Memory B cell (primary cell): ENCODE results near the gene DNM1.

Source experiments
- ATAC-seq: fragments of 150-1000 bp; cut with Tn5 transposase; 2 replicates; pipeline ENCODE4 v1.10.0; 2021; ENCODE audit warnings: low read depth, mild to moderate bottlenecking, moderate library complexity
- DNase-seq, 2 donors: peaks; one replicate each; pipeline ENCODE4 v3.0.0; 2022; ENCODE audit warnings: low spot score in 2 of 2
- H3K27ac Mint-ChIP-seq: one replicate; pipeline ENCODE4 v1.8.0; 2022; ENCODE audit warnings: mild to moderate bottlenecking, moderate library complexity, mixed read lengths
- H3K27me3 Mint-ChIP-seq: one replicate; pipeline ENCODE4 v1.8.0; 2022; ENCODE audit warnings: mixed read lengths
- H3K36me3 Mint-ChIP-seq: one replicate; pipeline ENCODE4 v1.8.0; 2022; ENCODE audit warnings: mild to moderate bottlenecking, mixed read lengths
- H3K4me1 Mint-ChIP-seq: one replicate; pipeline ENCODE4 v1.8.0; 2022; ENCODE audit warnings: mixed read lengths
- H3K4me3 Mint-ChIP-seq: one replicate; pipeline ENCODE4 v1.8.0; 2022; ENCODE audit warnings: mild to moderate bottlenecking, moderate library complexity, mixed read lengths
- H3K9me3 Mint-ChIP-seq: one replicate; pipeline ENCODE4 v1.8.0; 2022; ENCODE audit warnings: mixed read lengths

The DNM1 gene

DNA sequence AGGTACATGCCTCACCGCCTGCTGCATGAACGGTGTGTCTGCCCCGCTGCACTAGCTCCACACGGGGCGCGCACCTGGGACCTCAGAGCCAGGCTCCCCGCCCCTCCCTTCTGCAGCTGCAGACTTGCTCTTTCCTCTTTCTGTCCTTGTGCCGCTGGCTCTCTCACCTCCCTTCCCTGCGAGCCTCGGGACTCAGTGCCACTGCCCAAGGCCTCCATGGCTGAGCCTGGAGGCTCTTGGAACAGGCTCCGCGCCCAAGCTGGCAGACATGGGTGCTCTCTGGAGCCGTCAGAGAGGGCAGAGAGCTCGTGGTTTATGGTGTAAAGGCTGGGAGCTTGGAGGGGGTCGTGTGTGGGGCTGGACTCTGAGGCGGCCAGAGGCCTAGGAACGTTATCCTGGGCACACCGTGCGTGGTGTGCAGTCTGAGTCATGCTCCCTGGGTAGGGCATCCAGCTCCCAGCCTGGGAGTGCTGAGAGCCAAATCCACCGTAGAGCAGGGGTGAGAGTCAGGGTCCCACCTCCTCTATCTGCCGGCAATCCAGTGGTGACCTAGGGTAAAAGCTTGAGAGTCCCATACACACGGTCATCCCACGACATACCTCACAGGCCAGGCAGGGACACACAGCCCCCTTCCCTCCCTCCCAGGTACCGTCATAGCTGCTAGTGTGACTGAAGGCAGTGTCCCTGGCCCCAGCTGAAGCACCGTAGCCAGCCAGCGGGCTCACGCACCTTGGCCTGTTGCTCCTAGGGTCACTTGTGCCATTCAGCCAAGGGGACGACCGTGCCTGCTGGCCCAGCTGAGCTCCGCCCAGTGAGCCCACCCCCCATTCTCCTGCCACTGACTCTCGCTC is 50.2 kb downstream of the DNM1 start:
- no peak overlapping the region for H3K4me3 Mint-ChIP-seq
- H3K27ac Mint-ChIP-seq = no peak overlapping the region
- DNase-seq = peak in 1 of 2 donors; percentile 47
- H3K4me1 Mint-ChIP-seq = peaks cover 26% of the 10 kb centered on the region
- no peaks in the 10 kb centered on the region for H3K9me3 Mint-ChIP-seq
- peak; percentile 34 for ATAC-seq
- H3K36me3 Mint-ChIP-seq = peaks cover 6% of the 10 kb centered on the region
- H3K27me3 Mint-ChIP-seq = peaks cover 6% of the 10 kb centered on the region

DNA sequence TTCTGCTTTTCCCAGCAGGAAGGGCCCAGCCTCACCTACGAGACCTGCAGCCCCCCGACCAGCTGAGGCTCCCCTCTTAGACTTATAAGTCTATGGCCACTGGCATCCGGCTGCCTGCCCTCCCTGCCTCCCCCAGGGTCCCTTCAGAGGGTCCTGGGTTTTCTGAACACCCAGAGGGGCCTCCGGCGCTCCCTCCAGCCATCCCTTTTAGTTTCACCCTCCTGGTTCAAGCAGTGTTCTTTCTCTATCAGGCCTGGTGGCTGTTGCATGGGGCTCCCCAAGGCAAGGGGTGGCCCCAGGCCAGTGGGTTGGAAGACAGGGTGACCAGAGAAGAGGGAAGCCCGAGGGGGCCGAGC is 50.8 kb downstream of the DNM1 start:
- ATAC-seq = no peak
- no peak overlapping the region for H3K27ac Mint-ChIP-seq
- H3K36me3 Mint-ChIP-seq = peaks cover 9% of the 10 kb centered on the region
- peaks cover 6% of the 10 kb centered on the region for H3K27me3 Mint-ChIP-seq
- no peaks in the 10 kb centered on the region for H3K9me3 Mint-ChIP-seq
- peaks cover 26% of the 10 kb centered on the region for H3K4me1 Mint-ChIP-seq
- no peak for DNase-seq
- H3K4me3 Mint-ChIP-seq = no peak overlapping the region

DNA sequence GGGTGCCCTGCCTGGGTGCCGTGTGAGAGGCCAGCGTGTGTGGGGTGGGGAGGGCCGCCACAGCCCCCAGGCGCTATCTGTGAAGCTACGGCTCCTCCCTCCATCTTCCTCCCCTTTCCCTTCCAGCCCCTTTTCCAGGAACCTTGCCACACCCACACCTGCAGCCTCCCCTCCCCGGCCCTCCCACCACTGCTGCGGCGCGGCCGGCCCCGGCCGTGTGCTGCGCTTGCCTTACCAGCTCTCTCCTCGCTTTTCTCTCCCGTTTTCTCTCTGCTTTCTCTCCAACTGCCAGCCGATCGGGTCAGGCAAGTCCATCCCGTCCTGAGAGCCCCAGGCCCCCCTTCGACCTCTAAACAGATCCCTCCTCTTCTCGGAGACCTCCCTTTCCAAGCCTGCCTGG is 51.2 kb downstream of the DNM1 start:
- DNase-seq = no peak
- peaks cover 11% of the 10 kb centered on the region for H3K36me3 Mint-ChIP-seq
- no peak overlapping the region for H3K27ac Mint-ChIP-seq
- H3K9me3 Mint-ChIP-seq = no peaks in the 10 kb centered on the region
- no peak overlapping the region for H3K4me3 Mint-ChIP-seq
- H3K4me1 Mint-ChIP-seq = peaks cover 26% of the 10 kb centered on the region
- no peak for ATAC-seq
- H3K27me3 Mint-ChIP-seq = peaks cover 6% of the 10 kb centered on the region

DNA sequence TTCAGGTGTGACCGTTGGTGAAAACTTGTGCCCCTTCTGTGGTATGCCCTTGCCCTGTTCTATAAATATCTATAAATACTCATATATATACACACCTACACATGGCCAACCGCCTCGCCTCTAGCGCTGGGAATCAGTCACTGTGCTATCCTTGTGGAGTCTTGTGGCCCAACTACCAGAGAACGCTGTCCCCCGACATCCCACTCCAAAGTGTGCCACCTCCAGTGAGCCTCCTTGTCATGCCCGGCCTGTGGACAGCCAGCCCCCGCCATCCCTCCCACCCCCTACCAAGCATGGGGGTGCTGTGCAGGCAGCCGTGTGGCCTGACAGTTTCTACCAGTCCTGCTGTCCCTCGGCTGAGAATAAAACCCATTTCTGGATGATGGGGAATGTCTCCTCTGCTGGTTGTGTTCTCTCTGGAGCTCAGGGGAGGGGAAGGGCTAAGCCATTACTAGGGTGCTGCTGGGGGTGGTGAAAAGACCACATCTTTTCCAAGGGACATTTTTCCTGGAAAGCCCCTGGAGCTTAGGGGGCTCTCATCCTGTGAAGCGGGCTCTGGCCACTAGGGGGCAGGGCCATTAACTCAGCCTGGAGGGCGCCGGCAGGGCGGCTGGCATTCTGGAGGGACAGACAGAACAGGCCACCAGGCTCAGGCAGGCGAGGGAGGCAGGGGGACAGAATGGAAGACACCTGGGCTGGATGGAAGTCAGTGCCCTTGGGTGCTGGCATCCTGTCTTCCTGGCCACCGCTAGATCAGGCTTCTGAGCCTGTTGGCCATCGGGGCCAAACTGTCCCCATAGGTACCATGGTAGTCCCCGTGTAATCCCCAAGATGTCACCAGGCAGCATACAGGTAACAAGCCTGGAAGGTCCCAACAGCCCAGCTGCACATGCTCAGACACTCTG is 51.9 kb downstream of the DNM1 start:
- H3K4me3 Mint-ChIP-seq = no peak overlapping the region
- DNase-seq = peak; percentile 40 to 67
- ATAC-seq = no peak
- peaks cover 22% of the 10 kb centered on the region for H3K4me1 Mint-ChIP-seq
- H3K27ac Mint-ChIP-seq = no peak overlapping the region
- H3K36me3 Mint-ChIP-seq = peaks cover 13% of the 10 kb centered on the region
- peaks cover 6% of the 10 kb centered on the region for H3K27me3 Mint-ChIP-seq
- no peaks in the 10 kb centered on the region for H3K9me3 Mint-ChIP-seq

DNA sequence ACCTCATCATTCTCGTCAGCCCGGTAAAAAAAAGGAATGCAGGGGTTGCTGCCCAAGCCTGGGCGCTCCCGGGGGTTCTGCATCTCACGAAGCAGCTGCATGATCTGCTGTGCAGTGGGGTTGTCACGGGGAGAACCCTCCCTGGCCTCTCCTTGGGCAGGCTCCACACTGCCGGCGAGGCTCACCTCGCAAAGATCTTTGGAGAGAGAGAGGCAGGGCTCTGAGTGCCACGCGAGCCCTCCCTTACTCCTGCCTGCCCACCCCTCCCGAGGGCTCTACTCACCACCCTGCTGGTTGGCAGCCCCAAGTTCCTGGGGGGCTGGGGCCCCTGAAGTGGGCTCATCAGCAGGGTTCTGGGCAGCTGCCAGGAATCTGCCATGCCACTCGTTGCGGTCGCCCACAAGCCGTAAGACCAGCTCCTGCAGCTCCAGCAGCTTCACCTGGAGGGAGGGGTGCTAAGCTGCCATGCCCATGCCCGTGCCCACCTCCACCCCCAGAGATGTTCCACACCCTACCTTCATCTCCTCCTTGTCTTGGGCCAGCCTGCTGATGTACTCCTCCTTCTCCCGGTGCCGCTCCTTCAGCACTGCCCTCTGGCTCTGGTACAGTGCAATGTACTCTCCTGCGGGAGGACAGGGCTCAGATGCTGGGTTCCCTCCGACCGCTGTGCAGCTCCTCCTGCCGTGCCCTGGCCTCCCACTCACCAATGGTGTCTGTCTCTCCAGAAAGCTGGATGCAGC is 54.1 kb downstream of the DNM1 start:
- ATAC-seq = no peak
- peaks cover 25% of the 10 kb centered on the region for H3K36me3 Mint-ChIP-seq

DNA sequence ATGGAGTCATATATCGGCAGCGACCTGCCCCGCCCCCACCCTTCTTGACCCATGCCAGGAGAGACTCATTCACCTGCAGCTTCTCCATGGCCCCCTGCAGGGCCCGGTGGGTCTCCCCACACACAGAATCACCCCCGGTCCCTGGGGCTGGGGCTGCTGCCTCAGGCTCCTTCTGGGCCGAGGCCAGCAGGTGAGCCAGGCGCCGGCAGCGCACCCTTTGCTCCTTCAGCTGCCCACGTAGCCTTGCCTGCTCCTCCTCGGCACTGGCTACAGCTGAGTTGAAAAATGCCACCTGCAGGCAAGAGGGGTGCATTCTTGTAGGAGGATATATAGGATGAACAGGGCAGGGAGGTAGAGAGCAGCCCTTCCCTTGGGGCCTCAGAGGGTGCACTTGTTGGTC is 54.7 kb downstream of the DNM1 start:
- peaks cover 4% of the 10 kb centered on the region for H3K4me1 Mint-ChIP-seq
- no peak overlapping the region for H3K27ac Mint-ChIP-seq
- no peaks in the 10 kb centered on the region for H3K9me3 Mint-ChIP-seq
- no peak overlapping the region for H3K4me3 Mint-ChIP-seq
- DNase-seq = no peak
- no peak for ATAC-seq
- H3K27me3 Mint-ChIP-seq = peaks cover 3% of the 10 kb centered on the region
- H3K36me3 Mint-ChIP-seq = peaks cover 32% of the 10 kb centered on the region

More for the DNA sequence above, 54.1 kb downstream of the DNM1 start:
- H3K4me1 Mint-ChIP-seq = peaks cover 9% of the 10 kb centered on the region
- H3K27ac Mint-ChIP-seq = no peak overlapping the region
- no peaks in the 10 kb centered on the region for H3K9me3 Mint-ChIP-seq
- DNase-seq = no peak
- H3K4me3 Mint-ChIP-seq = no peak overlapping the region
- H3K27me3 Mint-ChIP-seq = peaks cover 4% of the 10 kb centered on the region

DNA sequence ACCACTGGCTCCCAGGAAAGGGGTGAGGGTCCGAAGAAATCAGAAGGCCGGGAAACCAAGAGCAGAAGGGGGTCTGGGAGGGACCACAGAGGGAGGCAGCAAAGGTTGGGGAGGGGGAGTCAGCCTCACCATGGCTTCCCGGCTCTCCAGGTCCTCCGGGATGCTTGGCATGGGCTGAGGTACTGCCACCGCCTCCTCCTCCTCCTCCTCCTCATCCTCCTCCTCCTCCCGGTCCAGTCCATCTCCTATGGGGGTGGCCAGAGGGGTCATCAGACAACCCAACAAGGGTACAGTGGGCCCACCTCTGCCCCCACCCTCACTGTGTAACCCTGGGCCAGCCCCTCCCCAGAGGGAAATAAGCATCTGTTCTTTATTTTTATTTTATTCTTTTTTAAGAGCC is 55.1 kb downstream of the DNM1 start:
- DNase-seq (no peak), ATAC-seq (no peak)
- no peak overlapping the region for H3K4me3 Mint-ChIP-seq
- H3K36me3 Mint-ChIP-seq = peaks cover 32% of the 10 kb centered on the region
- H3K4me1 Mint-ChIP-seq = no peaks in the 10 kb centered on the region
- H3K9me3 Mint-ChIP-seq = no peaks in the 10 kb centered on the region
- H3K27me3 Mint-ChIP-seq = peaks cover 3% of the 10 kb centered on the region
- no peak overlapping the region for H3K27ac Mint-ChIP-seq

DNA sequence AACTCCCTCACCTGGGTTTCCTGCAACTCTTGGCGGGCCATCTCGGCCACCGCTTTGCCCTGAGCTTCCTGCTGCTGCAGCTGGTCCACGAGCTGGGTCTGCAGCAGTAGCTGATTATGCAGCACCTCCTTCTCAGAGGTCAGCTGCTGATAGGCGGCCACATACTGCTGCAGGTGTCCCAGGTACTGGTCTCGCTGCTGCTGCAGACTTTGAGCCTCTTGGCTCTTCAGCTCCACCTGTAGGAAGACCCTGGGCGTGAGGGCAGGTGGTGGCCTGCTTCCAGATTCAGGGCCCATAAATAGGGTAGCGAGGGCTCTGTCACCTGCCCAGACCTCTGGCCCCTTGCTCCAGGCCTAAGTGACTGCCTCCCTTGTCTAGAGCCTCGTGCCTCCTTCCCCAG is 56.0 kb downstream of the DNM1 start:
- Mint-ChIP-seq H3K9me3 (no peaks in the 10 kb centered on the region), H3K4me1 (no peaks in the 10 kb centered on the region), H3K4me3 (no peak overlapping the region), H3K27me3 (peaks cover 3% of the 10 kb centered on the region), H3K27ac (no peak overlapping the region), H3K36me3 (peaks cover 32% of the 10 kb centered on the region)
- DNase-seq (no peak), ATAC-seq (no peak)

DNA sequence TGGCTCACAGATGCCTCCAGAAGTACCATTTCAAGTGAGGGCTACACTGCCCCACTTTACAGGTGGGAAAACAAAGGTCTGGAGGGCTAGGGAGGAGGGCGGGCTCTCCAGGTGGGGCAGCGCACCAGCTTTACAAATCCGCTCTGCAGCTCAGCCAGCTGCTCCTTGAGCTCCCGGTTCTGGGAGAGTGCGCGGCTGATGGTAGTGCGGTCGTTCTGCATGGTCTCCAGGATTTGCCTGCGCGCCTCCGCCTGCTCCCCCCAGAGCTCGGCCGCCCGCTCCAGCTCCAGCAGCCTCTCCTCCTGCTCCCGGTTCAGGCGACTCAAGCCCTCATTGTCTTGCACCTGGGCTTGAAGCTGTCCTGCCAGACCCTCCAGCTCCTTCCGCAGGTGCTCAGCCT is 57.2 kb downstream of the DNM1 start:
- DNase-seq (no peak), ATAC-seq (no peak)
- Mint-ChIP-seq H3K4me1 (no peaks in the 10 kb centered on the region), H3K27ac (no peak overlapping the region), H3K9me3 (no peaks in the 10 kb centered on the region), H3K27me3 (no peaks in the 10 kb centered on the region), H3K4me3 (no peak overlapping the region), H3K36me3 (peaks cover 34% of the 10 kb centered on the region)

DNA sequence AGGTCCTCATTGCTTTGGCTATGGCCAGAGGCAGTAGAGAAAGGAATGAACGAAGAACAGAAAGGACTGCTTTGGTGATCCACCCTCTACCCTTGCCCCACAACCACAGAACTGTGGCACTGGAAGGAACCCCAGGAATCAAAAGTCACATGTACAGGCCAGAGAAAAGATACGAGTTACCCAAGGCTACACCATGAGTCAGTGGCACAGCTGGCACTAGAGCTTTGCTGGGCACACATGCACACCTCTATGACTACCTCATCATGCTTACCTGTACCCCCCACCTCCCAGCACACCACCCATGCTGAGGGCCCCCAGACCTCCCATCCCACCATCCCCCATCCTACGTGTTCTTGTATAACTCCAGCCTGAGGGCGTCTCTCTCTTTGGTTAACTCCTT is 59.5 kb downstream of the DNM1 start:
- Mint-ChIP-seq H3K27ac (no peak overlapping the region), H3K9me3 (no peaks in the 10 kb centered on the region), H3K4me1 (no peaks in the 10 kb centered on the region), H3K27me3 (no peaks in the 10 kb centered on the region), H3K4me3 (no peak overlapping the region), H3K36me3 (peaks cover 37% of the 10 kb centered on the region)
- DNase-seq (no peak), ATAC-seq (no peak)

DNA sequence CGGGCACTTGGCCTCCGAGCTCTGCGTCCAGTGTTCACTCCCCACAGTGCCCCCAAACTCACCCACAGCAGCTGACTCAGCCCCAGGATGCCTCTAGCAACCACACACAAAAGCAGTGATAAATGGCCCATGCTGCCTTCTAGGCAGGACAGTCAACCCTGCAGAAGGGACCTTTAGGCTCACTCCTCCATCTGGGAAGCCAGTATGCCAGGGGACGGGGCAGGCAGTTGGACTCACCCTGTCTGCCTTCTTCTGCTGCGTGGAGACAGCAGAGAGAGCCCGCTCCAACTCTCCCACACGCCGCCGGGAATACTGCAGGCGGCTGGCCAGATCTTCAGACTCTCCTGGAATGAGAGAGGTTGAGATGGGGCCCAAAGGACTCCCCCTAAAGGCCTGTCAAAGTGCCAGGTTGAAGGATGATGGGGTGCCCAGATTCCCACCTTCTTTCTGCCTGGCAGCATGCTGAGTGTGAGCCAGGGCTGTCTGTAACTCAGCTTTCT is 62.2 kb downstream of the DNM1 start:
- Mint-ChIP-seq H3K27me3 (no peaks in the 10 kb centered on the region), H3K4me1 (no peaks in the 10 kb centered on the region), H3K4me3 (no peak overlapping the region), H3K36me3 (peaks cover 28% of the 10 kb centered on the region), H3K9me3 (no peaks in the 10 kb centered on the region), H3K27ac (no peak overlapping the region)
- ATAC-seq = no peak
- DNase-seq = no peak

DNA sequence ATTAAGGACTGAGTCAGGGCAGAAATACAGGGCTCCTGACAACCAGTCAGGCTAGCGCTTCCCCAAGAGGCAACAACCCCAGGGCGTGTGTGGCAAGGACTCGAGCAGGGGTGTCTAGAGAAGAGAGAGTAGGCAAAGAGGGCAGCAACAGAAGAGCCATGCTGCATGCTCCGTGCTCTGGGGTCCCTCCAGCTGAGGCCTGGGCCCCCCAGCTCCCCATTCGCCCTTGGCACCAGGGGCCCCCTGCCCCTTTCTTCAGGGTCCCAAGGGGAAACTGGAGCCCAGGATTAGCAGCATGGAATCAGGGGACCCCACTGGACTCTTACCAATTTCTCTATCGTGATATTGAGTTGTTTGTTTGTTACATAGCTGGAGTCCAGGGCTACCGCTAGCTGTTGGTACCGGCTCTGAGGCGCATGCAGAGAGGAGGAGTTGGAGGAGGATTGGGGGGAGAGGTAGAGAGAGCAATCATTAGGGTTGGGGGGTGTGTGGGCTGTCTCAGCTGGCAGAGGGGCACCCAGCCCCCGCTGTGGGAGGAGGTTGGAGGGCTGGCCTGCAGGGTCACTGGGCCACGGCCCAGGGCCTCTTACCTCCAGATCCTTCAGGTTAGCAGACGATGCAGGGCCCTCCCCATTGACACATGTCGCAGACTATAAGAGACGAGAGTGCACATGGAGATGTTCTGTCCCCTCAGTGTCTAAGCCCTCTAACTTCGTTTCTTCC is 63.9 kb downstream of the DNM1 start:
- no peaks in the 10 kb centered on the region for H3K27me3 Mint-ChIP-seq
- H3K36me3 Mint-ChIP-seq = peaks cover 22% of the 10 kb centered on the region
- no peaks in the 10 kb centered on the region for H3K9me3 Mint-ChIP-seq
- H3K4me3 Mint-ChIP-seq = no peak overlapping the region
- no peaks in the 10 kb centered on the region for H3K4me1 Mint-ChIP-seq
- DNase-seq = no peak
- ATAC-seq = no peak
- H3K27ac Mint-ChIP-seq = no peak overlapping the region

DNA sequence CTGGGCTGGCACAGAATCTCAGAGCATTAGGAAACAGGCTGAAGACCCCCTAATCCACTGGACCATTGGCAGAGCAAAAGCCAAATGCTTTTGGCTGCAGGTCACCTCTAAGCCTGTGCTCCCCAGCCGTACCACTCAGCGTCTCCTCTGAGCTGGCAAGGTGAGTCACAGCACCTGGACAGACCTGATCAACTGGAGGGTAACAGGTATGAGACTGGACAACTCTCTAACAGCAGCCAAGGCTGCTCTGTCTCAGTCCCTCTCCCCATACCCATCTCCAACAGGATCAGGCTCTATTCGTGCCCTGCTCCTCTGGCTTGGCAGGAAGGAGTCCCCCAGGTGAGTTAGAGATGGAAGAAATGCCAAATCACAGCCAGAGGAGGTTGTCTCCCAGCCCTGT is 67.9 kb downstream of the DNM1 start:
- peaks cover 6% of the 10 kb centered on the region for H3K4me1 Mint-ChIP-seq
- DNase-seq = no peak
- ATAC-seq = no peak
- H3K36me3 Mint-ChIP-seq = peaks cover 18% of the 10 kb centered on the region
- no peak overlapping the region for H3K27ac Mint-ChIP-seq
- no peaks in the 10 kb centered on the region for H3K9me3 Mint-ChIP-seq
- H3K4me3 Mint-ChIP-seq = no peak overlapping the region
- H3K27me3 Mint-ChIP-seq = no peaks in the 10 kb centered on the region
